HG02970 (cell line): Measurements from ENCODE around the gene SELENOH.

ENCODE experiments used
- ATAC-seq: cut with Tn5 transposase; IDR thresholded peaks from one replicate; pipeline ENCODE4 v1.9.1; 2021; ENCODE audit warnings: mild to moderate bottlenecking, moderate library complexity, moderate number of reproducible peaks; ENCODE audit not compliant: unreplicated experiment, low FRiP score

SELENOH gene

GRCh38 chr11:57745206-57745605, 3.9 kb downstream of the SELENOH start:
- no peak for ATAC-seq

- ATAC-seq: no peak
These were observed 5.6 kb downstream of the SELENOH start for GRCh38 chr11:57746920-57747319.

- ATAC-seq: no peak
These were observed 9.9 kb downstream of the SELENOH start for GRCh38 chr11:57751176-57751575.

GRCh38 chr11:57751676-57752253, 10.5 kb downstream of the SELENOH start, which contains the start of gene BTBD18:
TSS of gene BTBD18 (minus strand) at chr11:57751819. CDS start at chr11:57751188, 631 bp downstream.
- ATAC-seq: no peak

GRCh38 chr11:57752954-57753353, 11.7 kb downstream of the SELENOH start:
- no peak for ATAC-seq

- no peak for ATAC-seq
These were observed 16.9 kb downstream of the SELENOH start for GRCh38 chr11:57758174-57758573.

- ATAC-seq: no peak
These were observed 20.3 kb downstream of the SELENOH start, which contains the start of gene CTNND1 for GRCh38 chr11:57761301-57762234. TSS of gene CTNND1 (plus strand) at chr11:57761802. CDS start at chr11:57791479, 29,677 bp downstream.

- ATAC-seq: no peak
These were observed 21.1 kb downstream of the SELENOH start for GRCh38 chr11:57762235-57762861.

GRCh38 chr11:57763568-57763967, 22.3 kb downstream of the SELENOH start:
- no peak for ATAC-seq

- no peak for ATAC-seq
These were observed 22.7 kb downstream of the SELENOH start for GRCh38 chr11:57764021-57764420.

- ATAC-seq: no peak
These were observed 23.3 kb downstream of the SELENOH start for GRCh38 chr11:57764566-57764965.

GRCh38 chr11:57764972-57765371, 23.7 kb downstream of the SELENOH start:
- ATAC-seq: no peak

- no peak for ATAC-seq
These were observed 29.5 kb downstream of the SELENOH start for GRCh38 chr11:57770793-57771192.

- no peak for ATAC-seq
These were observed 30.1 kb downstream of the SELENOH start for GRCh38 chr11:57771365-57771764.

GRCh38 chr11:57772562-57772961, 31.3 kb downstream of the SELENOH start:
- ATAC-seq: no peak

GRCh38 chr11:57773026-57773598, 31.8 kb downstream of the SELENOH start:
- ATAC-seq: no peak

GRCh38 chr11:57775491-57775890, 34.2 kb downstream of the SELENOH start:
- ATAC-seq: no peak

- no peak for ATAC-seq
These were observed 34.8 kb downstream of the SELENOH start for GRCh38 chr11:57776031-57776521.

- ATAC-seq: no peak
These were observed 35.4 kb downstream of the SELENOH start for GRCh38 chr11:57776577-57777210.

GRCh38 chr11:57777969-57778317, 36.7 kb downstream of the SELENOH start:
- no peak for ATAC-seq
